ENCODE measurements around the gene SYTL2. TPM values are rescaled to one million over a fixed set of nuclear protein-coding genes. Genes with fewer than 3 reads are reported as not detected.

SYTL2 gene
- total RNA-seq, 4 donors from 2014 or later: 11.6 to 18.6 (median 14.5) TPM

DNA sequence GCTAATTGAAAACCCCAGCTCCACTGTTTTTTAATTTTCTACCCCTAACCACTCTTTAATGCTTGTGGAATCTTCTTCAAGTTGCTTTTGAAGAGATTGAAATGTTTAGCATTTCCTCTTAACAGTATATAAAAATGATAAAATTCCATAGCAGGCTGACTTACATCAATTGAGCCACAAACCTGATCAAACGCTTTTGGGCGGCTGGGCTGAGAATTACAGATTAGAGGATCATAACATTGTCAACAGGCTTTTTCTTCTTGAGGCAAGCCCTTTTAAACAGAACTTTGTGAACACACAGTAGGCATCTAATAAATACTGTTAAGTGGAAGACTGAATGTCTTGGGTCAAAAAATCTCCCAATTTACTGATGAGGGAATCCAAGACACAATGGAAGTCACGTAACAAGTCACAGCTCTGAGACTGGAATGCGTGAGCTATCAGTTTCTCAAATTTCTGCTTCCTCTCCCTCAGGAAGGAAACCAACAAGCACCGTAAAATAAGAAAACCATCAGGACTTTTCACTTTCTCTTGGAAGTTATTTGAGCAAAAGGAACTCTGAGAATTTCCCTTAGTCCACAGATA, 75.0 kb downstream of the SYTL2 start:
- Histone ChIP-seq H3K36me3 (peaks cover 3% of the 10 kb centered on the region), H3K4me1 (peaks cover 4% of the 10 kb centered on the region), H3K4me3 (no peak overlapping the region), H3K9me3 (no peaks in the 10 kb centered on the region), H3K27me3 (no peaks in the 10 kb centered on the region), H3K27ac (no peak overlapping the region)
- DNase-seq (ENCODE audit: low spot score in 2 of 2): no peak
- 82% methylated on average over 5 of the region's 5 CpGs for WGBS
- no peak for TF ChIP-seq POLR2AphosphoS5 (IDR thresholded peaks at IDR 0.05)
- no peak for TF ChIP-seq CTCF (IDR thresholded peaks at IDR 0.05)

GRCh38 chr11:85732965-85733364, 78.0 kb downstream of the SYTL2 start:
- DNase-seq (ENCODE audit: low spot score in 2 of 2): no peak
- no peak overlapping the region for H3K27ac ChIP-seq
- no peak for TF ChIP-seq CTCF (IDR thresholded peaks at IDR 0.05)
- no peak for TF ChIP-seq POLR2A (IDR thresholded peaks at IDR 0.05)
- TF ChIP-seq EP300 (IDR thresholded peaks at IDR 0.05): no peak
- TF ChIP-seq POLR2AphosphoS5 (IDR thresholded peaks at IDR 0.05): no peak
- H3K4me1 ChIP-seq: no peaks in the 10 kb centered on the region
- H3K27me3 ChIP-seq: no peaks in the 10 kb centered on the region
- H3K4me3 ChIP-seq: no peak overlapping the region
- no peaks in the 10 kb centered on the region for H3K9me3 ChIP-seq
- peaks cover 3% of the 10 kb centered on the region for H3K36me3 ChIP-seq

DNA sequence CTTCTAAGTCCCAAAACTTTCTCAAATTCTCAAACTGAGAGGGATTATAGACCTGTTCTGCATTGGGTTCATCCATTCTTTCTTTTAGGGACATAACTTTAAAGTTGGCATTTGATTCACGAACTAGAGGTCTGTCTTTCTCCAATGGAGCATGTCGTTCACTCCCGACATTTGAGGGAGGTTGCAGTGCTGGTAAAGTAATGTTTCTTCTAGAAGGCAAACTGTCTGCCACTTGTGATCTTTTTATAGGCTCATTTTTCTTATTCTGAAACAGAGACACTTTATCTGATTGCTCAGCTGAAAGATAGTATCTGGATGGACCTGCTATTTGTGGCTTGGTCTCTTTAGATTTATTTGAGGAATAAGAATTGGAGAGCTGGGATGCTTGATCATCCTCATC, 84.6 kb downstream of the SYTL2 start:
- DNase-seq (ENCODE audit: low spot score in 2 of 2): no peak
- H3K9me3 ChIP-seq: no peaks in the 10 kb centered on the region
- no peak overlapping the region for H3K27ac ChIP-seq
- no peak for TF ChIP-seq EP300 (IDR thresholded peaks at IDR 0.05)
- TF ChIP-seq POLR2A (IDR thresholded peaks at IDR 0.05): no peak
- no peak for TF ChIP-seq CTCF (IDR thresholded peaks at IDR 0.05)
- TF ChIP-seq POLR2AphosphoS5 (IDR thresholded peaks at IDR 0.05): no peak
- no peak overlapping the region for H3K4me3 ChIP-seq
- WGBS: 95% methylated on average over 3 of the region's 3 CpGs
- H3K36me3 ChIP-seq: no peaks in the 10 kb centered on the region
- H3K4me1 ChIP-seq: no peaks in the 10 kb centered on the region
- H3K27me3 ChIP-seq: no peaks in the 10 kb centered on the region

DNA sequence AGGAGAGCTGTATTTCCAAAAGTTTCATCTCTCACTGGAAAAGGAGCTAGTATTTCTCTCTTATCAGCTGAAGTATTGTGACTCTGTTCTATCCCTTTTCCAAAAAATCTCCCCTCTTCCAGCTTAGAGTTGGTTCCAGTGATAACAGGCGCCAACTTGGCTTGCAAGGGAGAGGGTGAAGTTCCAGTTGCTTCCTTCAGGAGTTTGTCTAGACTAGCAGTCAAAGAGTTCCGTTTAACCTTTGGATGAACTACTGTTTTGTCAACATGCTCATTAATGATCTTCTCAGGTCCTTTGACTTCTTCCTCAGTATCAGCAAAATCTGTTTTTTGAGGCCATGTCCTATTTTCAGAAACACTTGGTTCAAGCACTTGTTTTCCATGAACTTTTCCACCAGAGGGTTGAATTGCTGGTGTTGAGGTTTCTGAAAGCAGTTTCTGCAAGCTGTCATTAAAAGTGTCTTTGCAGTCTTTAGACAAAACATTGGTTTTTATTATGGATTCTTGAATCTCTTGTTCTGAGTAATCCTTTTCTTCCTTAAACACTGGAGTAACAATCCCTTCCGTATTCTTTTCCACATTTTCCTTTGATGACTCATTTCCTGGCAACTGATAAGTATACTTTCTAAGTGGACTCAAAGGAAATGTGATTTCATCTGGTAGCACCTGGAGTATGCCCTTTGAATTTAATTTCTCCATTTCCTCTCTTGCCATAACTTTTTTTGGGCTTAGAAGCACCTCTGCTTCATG, 85.3 kb downstream of the SYTL2 start:
- Histone ChIP-seq H3K9me3 (no peaks in the 10 kb centered on the region), H3K27me3 (no peaks in the 10 kb centered on the region), H3K4me3 (no peak overlapping the region), H3K27ac (no peak overlapping the region), H3K4me1 (no peaks in the 10 kb centered on the region), H3K36me3 (no peaks in the 10 kb centered on the region)
- no peak for TF ChIP-seq POLR2A (IDR thresholded peaks at IDR 0.05)
- no peak for TF ChIP-seq POLR2AphosphoS5 (IDR thresholded peaks at IDR 0.05)
- TF ChIP-seq CTCF (IDR thresholded peaks at IDR 0.05): no peak
- TF ChIP-seq EP300 (IDR thresholded peaks at IDR 0.05): no peak
- WGBS: 70% methylated on average over 3 of the region's 3 CpGs
- DNase-seq (ENCODE audit: low spot score in 2 of 2): no peak

DNA sequence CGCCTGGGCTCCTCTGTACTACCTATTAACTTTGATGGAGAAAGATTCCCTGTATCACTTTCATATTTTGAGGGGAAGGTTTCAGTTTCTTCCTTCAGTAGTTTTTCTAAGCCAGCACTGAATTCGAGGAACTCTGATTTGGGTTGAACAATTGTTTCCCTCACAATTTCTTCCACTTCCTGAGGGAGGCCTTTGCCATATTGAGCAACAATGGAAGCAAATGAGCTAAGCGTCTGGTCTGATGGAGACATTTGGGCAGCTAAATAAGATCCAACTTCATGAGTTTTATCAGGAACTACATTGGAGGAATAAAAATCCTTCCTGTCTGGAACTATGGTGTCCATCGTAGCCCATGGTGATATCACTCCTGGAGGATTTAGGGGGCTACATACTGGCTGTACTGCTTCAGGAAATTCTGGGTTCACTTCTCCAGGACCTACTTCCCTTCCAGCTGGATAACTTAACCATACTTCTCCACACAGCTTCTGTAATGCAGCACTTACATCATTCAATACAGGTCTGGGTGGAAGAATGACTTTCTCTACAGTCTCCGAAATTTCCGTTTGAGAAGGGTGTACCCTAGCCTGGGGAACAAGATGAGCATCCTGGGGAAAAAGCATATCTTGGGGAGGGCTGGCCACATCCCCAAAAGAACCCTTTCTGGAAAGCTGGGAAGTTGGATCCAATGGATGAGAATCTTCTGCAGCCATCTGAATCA, 86.0 kb downstream of the SYTL2 start:
- no peaks in the 10 kb centered on the region for H3K36me3 ChIP-seq
- H3K4me3 ChIP-seq: no peak overlapping the region
- H3K4me1 ChIP-seq: no peaks in the 10 kb centered on the region
- TF ChIP-seq EP300 (IDR thresholded peaks at IDR 0.05) (no peak), CTCF (IDR thresholded peaks at IDR 0.05) (no peak), POLR2AphosphoS5 (IDR thresholded peaks at IDR 0.05) (no peak), POLR2A (IDR thresholded peaks at IDR 0.05) (no peak)
- WGBS: 71% methylated on average over 6 of the region's 6 CpGs
- H3K27ac ChIP-seq: no peak overlapping the region
- H3K27me3 ChIP-seq: no peaks in the 10 kb centered on the region
- H3K9me3 ChIP-seq: no peaks in the 10 kb centered on the region
- DNase-seq (ENCODE audit: low spot score in 2 of 2): no peak
